IPS-11a (cell line): Measurements from ENCODE around the gene GPR75.

Source experiments
- H3K4me3 ChIP-seq: one replicate; pipeline ENCODE4 v1.5.1; 2013; ENCODE audit warnings: low read depth, low read length, control low read depth

Gene GPR75

DNA sequence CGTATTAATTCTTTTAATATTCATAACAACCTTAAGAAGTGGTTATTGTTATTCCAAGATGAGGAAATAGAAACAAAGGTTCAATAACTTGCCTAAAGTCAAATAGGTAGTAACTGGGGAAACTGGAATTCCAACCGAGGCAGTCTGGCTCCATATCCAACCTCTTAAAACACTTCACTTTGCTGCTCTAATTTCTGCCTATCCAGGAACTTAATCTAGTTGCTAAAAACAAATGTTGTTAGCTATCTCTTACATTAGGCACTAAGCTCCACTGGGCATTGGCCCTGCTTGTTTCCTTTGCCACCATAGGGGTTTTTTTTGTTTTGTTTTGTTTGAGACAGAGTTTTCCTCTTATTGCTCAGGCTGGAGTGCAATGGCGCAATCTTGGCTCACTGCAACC, 48.2 kb downstream of the GPR75 start:
- H3K4me3 ChIP-seq = no peak overlapping the region
